GM18867 (cell line): ENCODE results near the gene RAD50.
A peak's percentile ranks its signal among the peaks of the same experiment; 100 is the strongest.

Experiments used
- ATAC-seq: cut with Tn5 transposase; IDR thresholded peaks from one replicate; pipeline ENCODE4 v1.9.1; 2021; ENCODE audit warnings: mild to moderate bottlenecking, moderate library complexity; ENCODE audit not compliant: unreplicated experiment

RAD50 gene

GRCh38 chr5:132673939-132674630 lies 117.3 kb downstream of the RAD50 start, which contains the start of gene IL4:
TSS of gene IL4 (plus strand) at chr5:132673989. CDS start at chr5:132674051, 62 bp downstream.
- ATAC-seq, result peak; percentile 10

- ATAC-seq, result peak; percentile 85
Measured at GRCh38 chr5:132674671-132675506, 118.1 kb downstream of the RAD50 start.

DNA sequence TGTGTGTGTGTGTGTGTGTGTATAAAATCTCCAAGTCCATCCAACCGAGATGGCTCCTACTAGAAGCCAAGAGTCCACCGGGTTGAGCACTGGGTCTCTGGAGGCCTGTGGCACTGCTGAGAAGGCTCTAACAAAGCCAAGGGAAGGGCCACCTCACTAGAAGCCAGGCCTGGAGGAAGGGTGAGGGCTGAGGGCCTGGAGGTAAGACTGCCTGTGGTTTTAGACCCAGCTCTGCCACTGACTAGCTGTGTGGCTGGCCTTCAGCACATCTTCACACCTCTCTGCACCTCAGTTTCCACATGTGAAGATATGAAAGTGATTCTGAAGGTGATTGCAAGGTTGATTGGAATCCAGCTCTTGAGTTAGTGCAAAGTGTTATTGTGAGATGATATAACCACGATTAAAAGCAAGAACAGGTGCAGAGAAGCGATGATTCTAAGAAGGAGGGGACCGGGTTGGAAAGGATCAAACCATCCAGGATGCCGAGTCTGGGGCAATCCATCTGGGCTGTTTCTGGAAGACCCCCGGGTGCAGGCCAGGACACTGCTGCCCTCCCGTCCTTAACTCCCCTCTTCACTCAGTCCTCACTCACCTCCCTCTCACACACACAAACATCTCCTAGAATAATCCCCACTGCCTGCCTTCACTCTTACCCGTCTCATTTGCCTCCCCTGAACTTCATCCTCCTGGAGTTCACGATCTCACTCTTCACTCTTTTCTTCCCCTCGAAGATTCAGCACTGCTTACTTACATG lies 119.3 kb downstream of the RAD50 start:
- no peak for ATAC-seq

DNA sequence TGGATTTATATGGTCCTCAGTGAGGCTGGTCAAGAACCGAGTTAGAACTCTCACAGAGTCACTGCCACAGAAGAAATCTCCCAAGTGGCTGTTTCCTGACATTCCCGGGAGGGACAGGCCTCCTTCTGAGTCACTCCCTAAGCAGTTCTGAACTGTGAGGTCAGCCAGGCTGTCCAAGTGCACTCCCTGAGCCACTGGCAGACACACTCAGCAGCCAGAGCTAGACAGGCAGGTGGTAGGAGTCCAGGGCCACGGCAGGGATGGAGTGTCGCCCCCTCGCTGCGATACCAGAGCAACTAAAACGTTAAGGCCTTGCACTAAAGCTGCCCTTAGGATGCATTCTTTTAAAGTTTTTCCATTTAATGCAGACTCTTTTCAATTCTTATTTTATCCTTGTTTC lies 120.4 kb downstream of the RAD50 start:
- no peak for ATAC-seq

- ATAC-seq, result no peak
Measured at GRCh38 chr5:132677682-132678400, 121.1 kb downstream of the RAD50 start.

GRCh38 chr5:132678735-132679134 lies 122.0 kb downstream of the RAD50 start:
- no peak for ATAC-seq

DNA sequence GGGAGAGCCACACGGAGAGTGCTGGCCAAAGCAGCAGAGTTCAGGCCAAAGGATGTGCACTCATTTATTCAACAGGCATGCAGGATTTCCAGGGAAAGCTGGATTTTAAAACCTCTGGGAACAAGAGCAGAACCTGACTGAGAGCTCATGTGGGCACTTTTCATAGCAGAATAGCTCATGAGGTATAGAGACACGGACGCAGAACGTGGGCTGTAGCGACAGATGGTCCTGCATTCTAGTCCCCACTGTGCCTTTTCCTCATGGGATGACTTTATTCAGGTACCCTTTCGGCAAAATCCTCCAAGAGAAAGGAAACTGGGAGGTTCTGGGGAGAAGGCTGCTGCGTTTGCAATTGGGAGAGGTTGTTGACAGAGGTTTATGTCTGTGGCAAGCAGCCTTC lies 122.4 kb downstream of the RAD50 start:
- no peak for ATAC-seq

GRCh38 chr5:132679717-132680380 lies 123.1 kb downstream of the RAD50 start:
- ATAC-seq, result no peak

- no peak for ATAC-seq
Measured at GRCh38 chr5:132680780-132681475, 124.2 kb downstream of the RAD50 start.

GRCh38 chr5:132681476-132681831 lies 124.7 kb downstream of the RAD50 start:
- ATAC-seq, result no peak

GRCh38 chr5:132681983-132682382 lies 125.2 kb downstream of the RAD50 start:
- ATAC-seq, result no peak

- no peak for ATAC-seq
Measured at GRCh38 chr5:132684491-132684890, 127.7 kb downstream of the RAD50 start.

DNA sequence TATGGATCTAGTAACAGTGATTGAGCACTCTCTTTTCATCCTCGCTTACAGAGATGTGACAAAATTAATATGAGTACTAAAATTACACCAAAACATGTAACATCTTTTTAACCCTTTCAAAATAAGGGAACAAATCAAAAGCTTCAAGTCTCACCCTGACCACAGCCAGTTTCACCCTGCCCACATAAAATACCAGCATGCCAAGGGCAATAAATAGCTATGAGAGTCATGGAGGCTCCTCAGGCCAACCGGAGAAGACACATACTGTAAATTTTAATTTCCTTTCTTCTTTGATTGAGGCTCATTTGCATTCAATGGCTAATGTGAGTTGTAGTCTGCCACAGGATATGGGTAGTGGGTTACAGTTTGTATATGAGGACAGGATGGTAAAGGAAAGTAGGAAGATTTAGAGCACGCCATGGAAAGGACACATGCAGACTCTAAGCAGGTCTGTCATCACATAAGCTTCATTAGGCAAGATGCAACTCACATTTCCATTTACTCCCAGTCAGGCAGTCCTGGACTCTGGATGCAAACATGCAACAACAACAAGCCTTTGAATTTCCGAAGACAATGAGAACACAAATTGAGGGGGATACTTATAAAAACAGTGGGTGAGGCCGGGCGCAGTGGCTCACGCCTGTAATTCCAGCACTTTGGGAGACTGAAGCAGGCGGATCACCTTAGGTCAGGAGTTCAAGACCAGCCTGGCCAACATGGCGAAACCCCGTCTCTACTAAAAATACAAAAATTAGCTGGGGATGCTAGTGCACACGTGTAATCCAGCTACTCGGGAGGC lies 128.3 kb downstream of the RAD50 start:
- no peak for ATAC-seq

GRCh38 chr5:132686193-132686592 lies 129.4 kb downstream of the RAD50 start:
- no peak for ATAC-seq

- ATAC-seq, result no peak
Measured at GRCh38 chr5:132687995-132688394, 131.2 kb downstream of the RAD50 start.

DNA sequence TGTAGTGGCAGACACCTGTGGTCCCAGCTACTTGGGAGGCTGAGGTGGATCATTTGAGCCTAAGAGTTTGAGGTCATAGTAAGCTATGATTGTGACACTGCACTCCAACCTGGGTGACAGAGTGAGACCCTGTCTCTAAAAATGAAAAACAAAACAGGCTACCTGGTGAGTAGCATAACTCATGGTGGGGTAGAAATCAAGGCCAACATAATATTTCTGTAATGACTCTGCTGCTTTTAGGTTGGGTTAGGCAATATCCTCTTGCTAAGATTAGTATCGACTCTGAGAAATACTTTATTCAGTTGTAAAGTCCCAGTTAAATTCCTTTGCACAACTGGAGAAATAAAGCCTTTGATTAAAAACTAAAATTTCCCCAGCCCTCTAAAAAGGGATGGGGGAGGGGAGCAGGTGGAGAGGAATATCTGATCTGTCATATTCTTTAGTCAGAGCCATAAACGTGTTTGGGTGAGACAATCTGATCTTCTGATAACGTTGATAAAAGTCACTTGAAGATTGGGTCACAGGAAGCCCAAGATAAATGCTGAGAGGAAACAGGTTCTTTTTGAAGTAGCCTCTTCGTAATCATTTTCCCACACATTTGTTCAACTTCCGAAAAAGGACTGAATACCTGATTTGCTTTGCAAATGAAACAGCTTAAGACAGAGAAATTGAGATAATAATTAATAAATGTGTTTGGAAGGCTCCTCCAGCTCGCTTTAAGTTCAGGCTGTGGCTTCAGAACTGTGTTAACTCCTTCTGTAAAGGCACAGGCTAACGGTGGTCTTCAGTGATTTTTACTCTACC lies 132.0 kb downstream of the RAD50 start:
- no peak for ATAC-seq

GRCh38 chr5:132689513-132689912 lies 132.7 kb downstream of the RAD50 start:
- ATAC-seq, result no peak

GRCh38 chr5:132690156-132690555 lies 133.4 kb downstream of the RAD50 start:
- no peak for ATAC-seq
